CD4-positive, alpha-beta T cell (primary cell): ENCODE data around the gene PLCXD1. TPM values are rescaled to one million over a fixed set of nuclear protein-coding genes. Genes with fewer than 3 reads are reported as not detected.

Source experiments
- ATAC-seq: fragments of 200-7000 bp; cut with Tn5 transposase; one replicate; pipeline ENCODE4 v1.10.0; 2022; ENCODE audit warnings: mild to moderate bottlenecking; ENCODE audit not compliant: poor library complexity
- CTCF ChIA-PET: fragments of 350-600 bp; sonication (Branson Sonifier 250); formaldehyde crosslinking; loops from one replicate; lab custom pipeline; 2021; ENCODE audit warnings: antibody characterized with exemption, inconsistent platforms; lab: Charles Lee
- POLR2A ChIA-PET: fragments of 350-600 bp; sonication (Branson Sonifier 250); formaldehyde crosslinking; loops from one replicate; lab custom pipeline; 2021; ENCODE audit warnings: antibody characterized with exemption, inconsistent platforms; lab: Charles Lee
- DNase-seq, 14 experiments: peaks; one replicate each; pipeline ENCODE4 v3.0.0-alpha.2; 2013 to 2020; ENCODE audit warnings: mixed read lengths in 2 of 14
- H3K27ac ChIP-seq, 2 donors: one replicate each; pipeline versions ENCODE4 v1.5.1 to v1.7.0; 2013; ENCODE audit warnings: low read length in 2 of 2, low read depth in 1 of 2, mild to moderate bottlenecking in 1 of 2
- H3K27me3 ChIP-seq, 2 experiments: 1 replicate in 1 of 2; 2 replicates in 1 of 2; pipeline versions ENCODE4 v1.6.1 to v1.7.0; 2013; ENCODE audit warnings: low read length in 2 of 2, control low read depth in 1 of 2, mild to moderate bottlenecking in 1 of 2, moderate library complexity in 1 of 2; ENCODE audit not compliant: insufficient read depth in 2 of 2, control insufficient read depth in 1 of 2
- H3K36me3 ChIP-seq: one replicate; pipeline ENCODE4 v1.6.1; 2013; ENCODE audit warnings: low read length, control low read depth; ENCODE audit not compliant: insufficient read depth
- H3K4me1 ChIP-seq: one replicate; pipeline ENCODE4 v1.6.1; 2013; ENCODE audit warnings: low read length, control low read depth; ENCODE audit not compliant: insufficient read depth
- H3K4me3 ChIP-seq: one replicate; pipeline ENCODE4 v1.5.1; 2013; ENCODE audit warnings: mild to moderate bottlenecking, low read length, moderate library complexity
- H3K9me3 ChIP-seq, 2 experiments: 1 replicate in 1 of 2; 2 replicates in 1 of 2; pipeline versions ENCODE4 v1.6.1 to v1.7.0; 2013; ENCODE audit warnings: low read length in 2 of 2, mild to moderate bottlenecking in 2 of 2, control low read depth in 1 of 2, moderate library complexity in 1 of 2; ENCODE audit not compliant: control insufficient read depth in 1 of 2, insufficient read depth in 1 of 2
- H3K27ac Mint-ChIP-seq: one replicate; pipeline ENCODE4 v1.8.0; 2020; ENCODE audit warnings: mixed read lengths
- H3K27me3 Mint-ChIP-seq: one replicate; pipeline ENCODE4 v1.8.0; 2021; ENCODE audit warnings: mixed read lengths
- H3K36me3 Mint-ChIP-seq: one replicate; pipeline ENCODE4 v1.8.0; 2021; ENCODE audit warnings: low read depth, mixed read lengths
- H3K4me1 Mint-ChIP-seq: one replicate; pipeline ENCODE4 v1.8.0; 2021; ENCODE audit warnings: low read depth, mixed read lengths
- H3K4me3 Mint-ChIP-seq: one replicate; pipeline ENCODE4 v1.8.0; 2020; ENCODE audit warnings: mild to moderate bottlenecking, mixed read lengths
- H3K9me3 Mint-ChIP-seq: one replicate; pipeline ENCODE4 v1.8.0; 2020; ENCODE audit warnings: mixed read lengths
- CTCF ChIP-seq: fragments of 200-600 bp; IDR thresholded peaks from one replicate; pipeline ENCODE4 v1.8.0; 2022; ENCODE audit warnings: antibody characterized with exemption, mild to moderate bottlenecking
- intact Hi-C, 2 experiments: fragments of 100-400 bp; cut with DNase I in 1 of 2; cut with micrococcal nuclease in 1 of 2; formaldehyde crosslinking; loops; one replicate each; pipeline versions ENCODE4 v1.15.1 to v1.9.0; 2023 to 2025; cut with DNase I, micrococcal nuclease
- total RNA-seq, 174 experiments: library from RNA in 2 of 174; stranded (reverse) in 2 of 174; gene quantifications; one replicate each; pipeline ENCODE4 v1.2.3 and lab custom pipeline; 2021 to 2026

Gene PLCXD1
- total RNA-seq, 2 experiments from 2014 or later = 33.0 to 35.8 TPM

GRCh38 chrX:264634-265455 lies 16.3 kb upstream of the PLCXD1 start:
- Mint-ChIP-seq H3K36me3 (no peaks in the 10 kb centered on the region), H3K4me3 (no peak overlapping the region), H3K9me3 (no peaks in the 10 kb centered on the region), H3K27me3 (no peaks in the 10 kb centered on the region), H3K27ac (no peak overlapping the region), H3K4me1 (no peaks in the 10 kb centered on the region)
- DNase-seq = no peak
- H3K4me3 ChIP-seq = no peak overlapping the region
- H3K4me1 ChIP-seq = peaks cover under 1% of the 10 kb centered on the region
- ATAC-seq = no peak
- ChIA-PET CTCF (no interaction called here), POLR2A (no interaction called here)
- no peaks in the 10 kb centered on the region for H3K27me3 ChIP-seq
- H3K36me3 ChIP-seq = no peaks in the 10 kb centered on the region
- H3K27ac ChIP-seq = no peak overlapping the region
- no peak for TF ChIP-seq CTCF
- no peaks in the 10 kb centered on the region for H3K9me3 ChIP-seq
- intact Hi-C loops = no loop called here

GRCh38 chrX:265502-265901 lies 15.7 kb upstream of the PLCXD1 start:
- Mint-ChIP-seq H3K4me3 (no peak overlapping the region), H3K27me3 (no peaks in the 10 kb centered on the region), H3K36me3 (no peaks in the 10 kb centered on the region), H3K4me1 (no peaks in the 10 kb centered on the region), H3K27ac (no peak overlapping the region), H3K9me3 (no peaks in the 10 kb centered on the region)
- CTCF ChIA-PET = no interaction called here
- POLR2A ChIA-PET = no interaction called here
- no peak for TF ChIP-seq CTCF
- ATAC-seq (no peak), DNase-seq (no peak)
- no peaks in the 10 kb centered on the region for H3K36me3 ChIP-seq
- intact Hi-C loops = no loop called here
- H3K4me1 ChIP-seq = no peaks in the 10 kb centered on the region
- no peak overlapping the region for H3K4me3 ChIP-seq
- H3K27ac ChIP-seq = no peak overlapping the region
- no peaks in the 10 kb centered on the region for H3K27me3 ChIP-seq
- no peaks in the 10 kb centered on the region for H3K9me3 ChIP-seq

- Histone ChIP-seq H3K9me3 (no peaks in the 10 kb centered on the region), H3K27me3 (no peaks in the 10 kb centered on the region), H3K36me3 (no peaks in the 10 kb centered on the region), H3K27ac (no peak overlapping the region), H3K4me3 (no peak overlapping the region), H3K4me1 (no peaks in the 10 kb centered on the region)
- no peak for DNase-seq
- ChIA-PET POLR2A (no interaction called here), CTCF (no interaction called here)
- Mint-ChIP-seq H3K4me1 (no peaks in the 10 kb centered on the region), H3K9me3 (no peaks in the 10 kb centered on the region), H3K4me3 (no peak overlapping the region), H3K36me3 (no peaks in the 10 kb centered on the region), H3K27me3 (no peaks in the 10 kb centered on the region), H3K27ac (no peak overlapping the region)
- intact Hi-C loops = no loop called here
- no peak for ATAC-seq
- no peak for TF ChIP-seq CTCF
Measured at GRCh38 chrX:267771-268261, 13.4 kb upstream of the PLCXD1 start.
